ENCODE measurements around the gene ITGAE. TPM values are rescaled to one million over a fixed set of nuclear protein-coding genes. Genes with fewer than 3 reads are reported as not detected.

Gene ITGAE
- total RNA-seq, 1 experiment from 2014 or later: 51.3 TPM

DNA sequence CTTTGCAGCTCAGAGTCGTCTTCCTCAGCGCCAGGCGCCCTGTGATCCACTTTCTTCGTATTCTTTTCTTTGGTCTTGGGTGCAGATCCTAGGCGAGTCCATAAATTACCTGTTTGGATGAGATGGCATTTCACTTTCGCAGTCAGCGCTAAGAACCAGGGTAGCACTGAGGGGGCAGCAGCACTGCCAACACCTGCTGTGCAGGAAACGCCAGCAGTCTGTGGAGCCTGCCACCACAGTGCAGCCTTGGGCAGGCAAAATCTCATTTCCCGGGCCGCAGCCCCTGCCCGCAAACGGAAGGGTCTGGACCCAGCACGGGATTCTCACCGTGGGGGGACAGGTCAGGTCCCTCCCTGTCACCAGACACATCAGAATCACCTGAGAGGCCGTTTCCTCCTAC lies 12.2 kb upstream of the ITGAE start:
- H3K9me2 ChIP-seq (replicated peaks; ENCODE audit: insufficient read depth, low read length): no peaks in the 10 kb centered on the region
- H3K9me3 ChIP-seq (ENCODE audit: low read length): no peaks in the 10 kb centered on the region
- no peak for DNase-seq
- no peak overlapping the region for H3K4me2 ChIP-seq (ENCODE audit: low read depth, low read length, poor library complexity, severe bottlenecking)
- H3K9ac ChIP-seq (ENCODE audit: low read length): no peak overlapping the region
- H3K4me1 ChIP-seq (ENCODE audit: low read length): peaks cover 31% of the 10 kb centered on the region
- no peak overlapping the region for H3K27ac ChIP-seq (ENCODE audit: low read length)
- H3K4me3 ChIP-seq (ENCODE audit: low read length): no peak overlapping the region
- no peaks in the 10 kb centered on the region for H3K79me2 ChIP-seq (ENCODE audit: low read length)
- peaks cover 28% of the 10 kb centered on the region; the same call in 1 of the 2 replicates for H3K36me3 ChIP-seq (ENCODE audit: insufficient read depth, low read length)
- no peaks in the 10 kb centered on the region for H3K27me3 ChIP-seq (ENCODE audit: low read length)
- H4K20me1 ChIP-seq (ENCODE audit: insufficient read depth, low read depth, low read length): no peaks in the 10 kb centered on the region
- H2AFZ ChIP-seq (ENCODE audit: low read length): no peak overlapping the region

- H3K79me2 ChIP-seq (ENCODE audit: low read length): no peaks in the 10 kb centered on the region
- H3K9me3 ChIP-seq (ENCODE audit: low read length): no peaks in the 10 kb centered on the region
- DNase-seq: no peak
- no peaks in the 10 kb centered on the region for H3K27me3 ChIP-seq (ENCODE audit: low read length)
- H3K4me1 ChIP-seq (ENCODE audit: low read length): peaks cover 31% of the 10 kb centered on the region
- no peaks in the 10 kb centered on the region for H4K20me1 ChIP-seq (ENCODE audit: insufficient read depth, low read depth, low read length)
- H3K4me2 ChIP-seq (ENCODE audit: low read depth, low read length, poor library complexity, severe bottlenecking): no peak overlapping the region
- H3K9ac ChIP-seq (ENCODE audit: low read length): no peak overlapping the region
- no peak overlapping the region for H3K27ac ChIP-seq (ENCODE audit: low read length)
- H3K9me2 ChIP-seq (replicated peaks; ENCODE audit: insufficient read depth, low read length): no peaks in the 10 kb centered on the region
- H2AFZ ChIP-seq (ENCODE audit: low read length): no peak overlapping the region
- H3K36me3 ChIP-seq (ENCODE audit: insufficient read depth, low read length): peaks cover 25% of the 10 kb centered on the region; the same call in 1 of the 2 replicates
- no peak overlapping the region for H3K4me3 ChIP-seq (ENCODE audit: low read length)
Measured at GRCh38 chr17:3812771-3813170, 11.8 kb upstream of the ITGAE start.

DNA sequence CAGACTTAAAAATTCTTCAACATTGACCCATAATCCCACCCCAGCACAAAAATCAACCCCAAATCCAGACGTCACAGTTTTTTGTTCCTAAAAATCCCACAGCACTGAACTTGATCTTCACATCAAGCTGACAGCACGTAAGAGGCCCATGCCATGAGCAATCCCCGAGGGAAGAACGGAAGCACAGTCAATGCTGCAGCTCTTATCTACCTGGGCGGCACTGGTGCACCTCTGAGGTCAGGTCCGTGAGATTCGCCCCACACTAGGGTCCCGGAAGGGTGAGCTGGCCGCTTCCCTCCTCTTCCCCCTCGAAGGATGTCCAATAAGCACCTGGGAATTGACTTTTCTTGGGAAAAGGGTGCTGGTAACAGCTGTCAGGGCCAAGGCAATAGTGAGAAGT lies 11.3 kb upstream of the ITGAE start:
- Histone ChIP-seq H3K4me3 (ENCODE audit: low read length) (no peak overlapping the region), H3K27ac (ENCODE audit: low read length) (no peak overlapping the region), H3K36me3 (ENCODE audit: insufficient read depth, low read length) (peaks cover 21% of the 10 kb centered on the region; the same call in 1 of the 2 replicates), H4K20me1 (ENCODE audit: insufficient read depth, low read depth, low read length) (no peaks in the 10 kb centered on the region), H3K27me3 (ENCODE audit: low read length) (no peaks in the 10 kb centered on the region), H3K9me3 (ENCODE audit: low read length) (no peaks in the 10 kb centered on the region), H2AFZ (ENCODE audit: low read length) (no peak overlapping the region), H3K79me2 (ENCODE audit: low read length) (no peaks in the 10 kb centered on the region), H3K4me2 (ENCODE audit: low read depth, low read length, poor library complexity, severe bottlenecking) (no peak overlapping the region), H3K9ac (ENCODE audit: low read length) (no peak overlapping the region), H3K9me2 (replicated peaks; ENCODE audit: insufficient read depth, low read length) (no peaks in the 10 kb centered on the region), H3K4me1 (ENCODE audit: low read length) (peaks cover 28% of the 10 kb centered on the region)
- no peak for DNase-seq

- H3K27ac ChIP-seq (ENCODE audit: low read length): no peak overlapping the region
- H3K4me2 ChIP-seq (ENCODE audit: low read depth, low read length, poor library complexity, severe bottlenecking): no peak overlapping the region
- H3K4me3 ChIP-seq (ENCODE audit: low read length): no peak overlapping the region
- no peaks in the 10 kb centered on the region for H3K9me3 ChIP-seq (ENCODE audit: low read length)
- peaks cover 13% of the 10 kb centered on the region for H3K4me1 ChIP-seq (ENCODE audit: low read length)
- no peaks in the 10 kb centered on the region for H3K27me3 ChIP-seq (ENCODE audit: low read length)
- no peaks in the 10 kb centered on the region for H3K9me2 ChIP-seq (replicated peaks; ENCODE audit: insufficient read depth, low read length)
- H4K20me1 ChIP-seq (ENCODE audit: insufficient read depth, low read depth, low read length): no peaks in the 10 kb centered on the region
- no peak for DNase-seq
- peaks cover 8% of the 10 kb centered on the region; the same call in 1 of the 2 replicates for H3K36me3 ChIP-seq (ENCODE audit: insufficient read depth, low read length)
- H3K9ac ChIP-seq (ENCODE audit: low read length): no peak overlapping the region
- no peaks in the 10 kb centered on the region for H3K79me2 ChIP-seq (ENCODE audit: low read length)
- H2AFZ ChIP-seq (ENCODE audit: low read length): no peak overlapping the region
Measured at GRCh38 chr17:3810019-3810418, 9.0 kb upstream of the ITGAE start.

DNA sequence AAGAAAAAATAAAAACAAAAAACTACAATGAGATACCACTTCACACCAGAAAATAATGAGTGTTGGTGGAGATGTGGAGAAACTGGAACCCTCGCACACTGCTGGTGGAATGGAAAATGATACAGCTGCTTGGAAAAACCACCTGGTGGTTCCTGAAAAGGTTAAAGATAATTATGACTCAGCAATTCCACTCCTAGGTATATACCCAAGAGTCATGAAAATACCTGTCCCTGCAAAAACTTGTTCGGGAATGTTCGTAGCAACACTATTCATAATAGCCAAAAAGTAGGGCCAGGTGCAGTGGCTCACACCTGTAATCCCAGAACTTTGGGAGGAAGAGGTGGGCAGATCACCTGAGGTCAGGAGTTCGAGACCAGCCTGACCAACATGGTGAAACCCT lies 8.1 kb upstream of the ITGAE start:
- no peaks in the 10 kb centered on the region for H3K9me3 ChIP-seq (ENCODE audit: low read length)
- no peak overlapping the region for H3K4me3 ChIP-seq (ENCODE audit: low read length)
- DNase-seq: no peak
- no peak overlapping the region for H3K9ac ChIP-seq (ENCODE audit: low read length)
- H3K27me3 ChIP-seq (ENCODE audit: low read length): no peaks in the 10 kb centered on the region
- H2AFZ ChIP-seq (ENCODE audit: low read length): no peak overlapping the region
- 0 out of 2 replicates have a peak, but pooled peaks cover 8% of the 10 kb centered on the region for H3K36me3 ChIP-seq (ENCODE audit: insufficient read depth, low read length)
- H3K9me2 ChIP-seq (replicated peaks; ENCODE audit: insufficient read depth, low read length): no peaks in the 10 kb centered on the region
- H3K4me2 ChIP-seq (ENCODE audit: low read depth, low read length, poor library complexity, severe bottlenecking): no peak overlapping the region
- H3K79me2 ChIP-seq (ENCODE audit: low read length): no peaks in the 10 kb centered on the region
- H3K4me1 ChIP-seq (ENCODE audit: low read length): peaks cover 20% of the 10 kb centered on the region
- no peaks in the 10 kb centered on the region for H4K20me1 ChIP-seq (ENCODE audit: insufficient read depth, low read depth, low read length)
- no peak overlapping the region for H3K27ac ChIP-seq (ENCODE audit: low read length)

GRCh38 chr17:3808701-3809100 lies 7.7 kb upstream of the ITGAE start:
- Histone ChIP-seq H3K4me1 (ENCODE audit: low read length) (peaks cover 23% of the 10 kb centered on the region), H3K27ac (ENCODE audit: low read length) (no peak overlapping the region), H3K79me2 (ENCODE audit: low read length) (no peaks in the 10 kb centered on the region), H3K9ac (ENCODE audit: low read length) (no peak overlapping the region), H3K9me2 (replicated peaks; ENCODE audit: insufficient read depth, low read length) (no peaks in the 10 kb centered on the region), H3K4me3 (ENCODE audit: low read length) (no peak overlapping the region), H3K27me3 (ENCODE audit: low read length) (no peaks in the 10 kb centered on the region), H2AFZ (ENCODE audit: low read length) (no peak overlapping the region), H3K4me2 (ENCODE audit: low read depth, low read length, poor library complexity, severe bottlenecking) (no peak overlapping the region), H3K9me3 (ENCODE audit: low read length) (no peaks in the 10 kb centered on the region), H3K36me3 (ENCODE audit: insufficient read depth, low read length) (0 out of 2 replicates have a peak, but pooled peaks cover 8% of the 10 kb centered on the region), H4K20me1 (ENCODE audit: insufficient read depth, low read depth, low read length) (no peaks in the 10 kb centered on the region)
- no peak for DNase-seq

- H3K9me3 ChIP-seq (ENCODE audit: low read length): no peaks in the 10 kb centered on the region
- no peak overlapping the region for H2AFZ ChIP-seq (ENCODE audit: low read length)
- 0 out of 2 replicates have a peak, but pooled peaks cover 4% of the 10 kb centered on the region for H3K36me3 ChIP-seq (ENCODE audit: insufficient read depth, low read length)
- no peaks in the 10 kb centered on the region for H3K27me3 ChIP-seq (ENCODE audit: low read length)
- H3K27ac ChIP-seq (ENCODE audit: low read length): no peak overlapping the region
- H3K4me3 ChIP-seq (ENCODE audit: low read length): no peak overlapping the region
- H3K4me2 ChIP-seq (ENCODE audit: low read depth, low read length, poor library complexity, severe bottlenecking): no peak overlapping the region
- no peak overlapping the region for H3K9ac ChIP-seq (ENCODE audit: low read length)
- H3K79me2 ChIP-seq (ENCODE audit: low read length): no peaks in the 10 kb centered on the region
- peaks cover 19% of the 10 kb centered on the region for H3K4me1 ChIP-seq (ENCODE audit: low read length)
- no peaks in the 10 kb centered on the region for H4K20me1 ChIP-seq (ENCODE audit: insufficient read depth, low read depth, low read length)
- no peaks in the 10 kb centered on the region for H3K9me2 ChIP-seq (replicated peaks; ENCODE audit: insufficient read depth, low read length)
- no peak for DNase-seq
Measured at GRCh38 chr17:3805581-3805980, 4.6 kb upstream of the ITGAE start.

- Histone ChIP-seq H3K36me3 (ENCODE audit: insufficient read depth, low read length) (no peaks in the 10 kb centered on the region), H3K9me2 (replicated peaks; ENCODE audit: insufficient read depth, low read length) (no peaks in the 10 kb centered on the region), H4K20me1 (ENCODE audit: insufficient read depth, low read depth, low read length) (no peaks in the 10 kb centered on the region), H3K4me2 (ENCODE audit: low read depth, low read length, poor library complexity, severe bottlenecking) (no peak overlapping the region), H3K27me3 (ENCODE audit: low read length) (no peaks in the 10 kb centered on the region), H3K79me2 (ENCODE audit: low read length) (no peaks in the 10 kb centered on the region), H3K4me3 (ENCODE audit: low read length) (no peak overlapping the region), H3K9ac (ENCODE audit: low read length) (peak overlapping the region; percentile 38), H2AFZ (ENCODE audit: low read length) (no peak overlapping the region), H3K27ac (ENCODE audit: low read length) (no peak overlapping the region), H3K9me3 (ENCODE audit: low read length) (no peaks in the 10 kb centered on the region), H3K4me1 (ENCODE audit: low read length) (peaks cover 10% of the 10 kb centered on the region)
- DNase-seq: no peak
Measured at GRCh38 chr17:3804503-3804931, 3.5 kb upstream of the ITGAE start.

DNA sequence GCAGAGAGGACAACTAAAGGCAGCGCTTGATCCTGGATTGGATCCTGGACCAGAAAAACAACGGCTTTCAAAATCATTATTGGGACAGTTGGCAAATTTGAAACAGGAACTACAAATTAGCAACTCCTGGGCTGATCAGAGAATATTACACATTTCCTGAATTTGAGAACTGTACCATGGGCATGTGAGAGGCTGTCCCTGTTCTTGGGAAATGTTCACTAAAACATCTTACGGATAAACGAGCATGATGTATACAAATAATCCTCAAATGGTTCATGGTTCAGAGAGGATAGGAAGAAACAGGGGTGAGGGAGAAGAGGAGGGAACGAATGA lies 2.3 kb upstream of the ITGAE start:
- no peak overlapping the region for H3K4me3 ChIP-seq (ENCODE audit: low read length)
- no peaks in the 10 kb centered on the region for H3K36me3 ChIP-seq (ENCODE audit: insufficient read depth, low read length)
- H3K27me3 ChIP-seq (ENCODE audit: low read length): no peaks in the 10 kb centered on the region
- no peak overlapping the region for H3K9ac ChIP-seq (ENCODE audit: low read length)
- H4K20me1 ChIP-seq (ENCODE audit: insufficient read depth, low read depth, low read length): no peaks in the 10 kb centered on the region
- H3K9me3 ChIP-seq (ENCODE audit: low read length): no peaks in the 10 kb centered on the region
- H3K9me2 ChIP-seq (replicated peaks; ENCODE audit: insufficient read depth, low read length): no peaks in the 10 kb centered on the region
- H3K79me2 ChIP-seq (ENCODE audit: low read length): no peaks in the 10 kb centered on the region
- no peak overlapping the region for H2AFZ ChIP-seq (ENCODE audit: low read length)
- H3K4me2 ChIP-seq (ENCODE audit: low read depth, low read length, poor library complexity, severe bottlenecking): no peak overlapping the region
- H3K27ac ChIP-seq (ENCODE audit: low read length): no peak overlapping the region
- DNase-seq: no peak
- H3K4me1 ChIP-seq (ENCODE audit: low read length): peaks cover 10% of the 10 kb centered on the region
